ENCODE measurements around the gene UBR1. TPM values are rescaled to one million over a fixed set of nuclear protein-coding genes. Genes with fewer than 3 reads are reported as not detected.

The UBR1 gene
- total RNA-seq, 3 donors from 2014 or later (not counting 1 experiment from before 2014, with no cell fraction given), result 54.3 to 70.5 (median 61.4) TPM

DNA sequence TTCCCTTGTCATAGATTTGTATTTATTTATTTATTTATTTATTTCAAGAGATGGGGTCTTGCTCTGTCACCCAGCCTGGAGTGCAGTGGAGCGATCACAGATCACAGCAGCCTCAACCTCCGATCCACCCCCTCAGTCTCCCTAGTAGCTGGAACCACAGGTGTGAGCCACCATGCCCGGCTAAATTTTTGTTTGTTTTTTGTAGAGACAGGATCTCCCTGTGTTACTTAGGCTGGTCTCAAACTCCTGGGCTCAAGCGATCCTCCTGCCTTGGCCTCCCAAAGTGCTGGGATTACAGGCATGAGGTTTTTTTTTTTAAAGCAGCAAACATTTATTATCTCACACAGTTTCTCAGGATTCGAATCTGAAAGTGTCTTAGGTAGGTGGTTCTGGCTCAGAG is 187.8 kb downstream of the UBR1 start:
- Histone ChIP-seq H3K4me1 (ENCODE audit: control insufficient read depth, insufficient read depth, low read length) (peaks cover 15% of the 10 kb centered on the region), H3K27ac (ENCODE audit: low read length) (no peak overlapping the region), H3K4me3 (ENCODE audit: low read length) (no peak overlapping the region), H3K27me3 (ENCODE audit: control insufficient read depth, insufficient read depth, low read length) (no peaks in the 10 kb centered on the region), H3K36me3 (ENCODE audit: control insufficient read depth, insufficient read depth, low read length) (no peaks in the 10 kb centered on the region), H3K9me3 (ENCODE audit: control insufficient read depth, insufficient read depth, low read length) (no peaks in the 10 kb centered on the region)
- H3K4me1 Mint-ChIP-seq, result peaks cover 38 to 42% of the 10 kb centered on the region in 2 donors
- H3K27me3 Mint-ChIP-seq (ENCODE audit: low read depth in 2 of 2), result no peaks in the 10 kb centered on the region
- H3K4me3 Mint-ChIP-seq, result no peak overlapping the region
- H3K36me3 Mint-ChIP-seq, result no peaks in the 10 kb centered on the region
- H3K9me3 Mint-ChIP-seq, result no peaks in the 10 kb centered on the region
- ATAC-seq (no peak), DNase-seq (no peak)
- WGBS (ENCODE audit: insufficient coverage), result 77% methylated on average over 4 of the region's 5 CpGs
- TF ChIP-seq, protein P1, sequence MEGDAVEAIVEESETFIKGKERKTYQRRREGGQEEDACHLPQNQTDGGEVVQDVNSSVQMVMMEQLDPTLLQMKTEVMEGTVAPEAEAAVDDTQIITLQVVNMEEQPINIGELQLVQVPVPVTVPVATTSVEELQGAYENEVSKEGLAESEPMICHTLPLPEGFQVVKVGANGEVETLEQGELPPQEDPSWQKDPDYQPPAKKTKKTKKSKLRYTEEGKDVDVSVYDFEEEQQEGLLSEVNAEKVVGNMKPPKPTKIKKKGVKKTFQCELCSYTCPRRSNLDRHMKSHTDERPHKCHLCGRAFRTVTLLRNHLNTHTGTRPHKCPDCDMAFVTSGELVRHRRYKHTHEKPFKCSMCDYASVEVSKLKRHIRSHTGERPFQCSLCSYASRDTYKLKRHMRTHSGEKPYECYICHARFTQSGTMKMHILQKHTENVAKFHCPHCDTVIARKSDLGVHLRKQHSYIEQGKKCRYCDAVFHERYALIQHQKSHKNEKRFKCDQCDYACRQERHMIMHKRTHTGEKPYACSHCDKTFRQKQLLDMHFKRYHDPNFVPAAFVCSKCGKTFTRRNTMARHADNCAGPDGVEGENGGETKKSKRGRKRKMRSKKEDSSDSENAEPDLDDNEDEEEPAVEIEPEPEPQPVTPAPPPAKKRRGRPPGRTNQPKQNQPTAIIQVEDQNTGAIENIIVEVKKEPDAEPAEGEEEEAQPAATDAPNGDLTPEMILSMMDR (IDR thresholded peaks at IDR 0.05), result no peak
- H3K27ac Mint-ChIP-seq, result no peak overlapping the region
- intact Hi-C loops (cut with micrococcal nuclease), result no loop called here

DNA sequence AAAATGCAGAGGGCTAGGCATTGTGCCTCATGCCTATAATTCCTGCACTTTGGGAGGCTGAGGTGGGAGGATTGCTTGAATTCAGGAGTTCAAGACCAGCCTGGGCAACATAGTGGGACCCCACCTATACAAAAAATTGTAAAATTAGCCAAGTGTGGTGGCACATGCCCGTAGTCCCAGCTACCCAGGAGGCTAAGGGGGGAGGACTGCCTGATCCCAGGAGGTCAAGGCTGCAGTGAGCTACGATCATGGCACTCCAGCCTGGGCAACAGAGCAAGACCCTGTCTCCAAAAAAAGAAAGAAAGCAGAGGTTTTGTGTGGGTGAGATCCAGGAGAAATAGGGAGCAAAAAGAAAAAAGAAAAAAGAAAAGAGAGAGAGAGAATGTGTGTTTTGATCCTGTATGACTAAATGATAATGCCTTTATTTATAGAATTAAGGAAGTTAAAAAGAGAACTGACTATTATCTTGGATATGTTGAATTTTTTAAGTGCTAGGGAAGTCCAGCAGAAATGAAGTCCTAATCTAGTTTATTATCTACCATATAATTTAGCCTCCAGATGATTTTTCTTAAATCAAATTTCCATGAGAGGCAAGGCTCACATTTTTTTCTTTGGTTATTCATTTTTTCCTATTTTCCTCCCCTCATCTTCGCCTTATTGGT is 190.1 kb downstream of the UBR1 start:
- ATAC-seq, result no peak
- Mint-ChIP-seq H3K36me3 (no peaks in the 10 kb centered on the region), H3K4me1 (peaks cover 34 to 35% of the 10 kb centered on the region in 2 donors), H3K4me3 (no peak overlapping the region), H3K9me3 (no peaks in the 10 kb centered on the region), H3K27ac (no peak overlapping the region), H3K27me3 (ENCODE audit: low read depth in 2 of 2) (no peaks in the 10 kb centered on the region)
- Histone ChIP-seq H3K4me3 (ENCODE audit: low read length) (no peak overlapping the region), H3K27ac (ENCODE audit: low read length) (no peak overlapping the region), H3K36me3 (ENCODE audit: control insufficient read depth, insufficient read depth, low read length) (no peaks in the 10 kb centered on the region), H3K27me3 (ENCODE audit: control insufficient read depth, insufficient read depth, low read length) (no peaks in the 10 kb centered on the region), H3K4me1 (ENCODE audit: control insufficient read depth, insufficient read depth, low read length) (peaks cover 10% of the 10 kb centered on the region), H3K9me3 (ENCODE audit: control insufficient read depth, insufficient read depth, low read length) (no peaks in the 10 kb centered on the region)
- intact Hi-C loops (cut with micrococcal nuclease), result no loop called here
- 97% methylated on average over 2 of the region's 3 CpGs for WGBS (ENCODE audit: insufficient coverage)
- DNase-seq, result no peak
- TF ChIP-seq, protein P1 (IDR thresholded peaks at IDR 0.05), result no peak

DNA sequence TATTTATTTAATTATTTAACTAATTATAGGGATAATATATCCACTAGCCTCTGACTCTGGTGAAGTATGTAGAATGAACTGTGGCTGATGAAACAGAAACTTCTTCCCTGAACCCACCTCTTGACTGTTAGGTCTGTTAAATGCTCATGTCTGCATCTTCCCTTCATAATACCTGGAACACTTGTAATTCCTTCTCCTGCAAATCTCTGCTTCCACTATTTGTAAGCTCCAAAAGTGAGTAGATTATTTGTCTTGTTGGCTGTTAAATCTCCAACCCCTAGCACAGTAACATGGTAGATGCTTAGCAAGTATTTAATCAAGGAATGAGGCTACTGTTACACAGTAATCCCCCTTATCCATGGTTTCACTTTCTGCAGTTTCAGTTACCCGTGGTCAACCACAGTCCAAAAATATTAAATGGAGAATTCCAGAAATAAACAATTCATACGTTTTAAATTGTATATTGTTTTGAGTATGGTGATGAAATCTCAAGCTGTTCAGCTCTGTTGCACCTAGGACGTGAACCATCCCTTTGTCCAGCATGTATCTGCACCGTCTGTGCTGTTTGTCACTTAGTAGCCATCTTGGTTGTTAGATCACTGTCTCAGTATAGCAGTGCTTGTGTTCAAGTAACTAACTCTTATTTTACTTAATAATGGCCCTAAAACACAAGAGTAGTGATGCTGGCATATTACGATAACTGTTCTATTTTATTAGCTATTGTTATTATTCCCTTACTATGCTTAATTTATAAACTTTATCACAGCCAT is 190.9 kb downstream of the UBR1 start:
- H3K4me1 Mint-ChIP-seq, result peaks cover 31 to 33% of the 10 kb centered on the region in 2 donors
- peak overlapping the region in 1 of 2 donors; percentile 35 for H3K27ac Mint-ChIP-seq
- WGBS (ENCODE audit: insufficient coverage), result 12% methylated on average over 3 of the region's 5 CpGs
- Histone ChIP-seq H3K36me3 (ENCODE audit: control insufficient read depth, insufficient read depth, low read length) (no peaks in the 10 kb centered on the region), H3K27me3 (ENCODE audit: control insufficient read depth, insufficient read depth, low read length) (no peaks in the 10 kb centered on the region), H3K4me3 (ENCODE audit: low read length) (no peak overlapping the region), H3K9me3 (ENCODE audit: control insufficient read depth, insufficient read depth, low read length) (no peaks in the 10 kb centered on the region), H3K4me1 (ENCODE audit: control insufficient read depth, insufficient read depth, low read length) (peaks cover 8% of the 10 kb centered on the region), H3K27ac (ENCODE audit: low read length) (no peak overlapping the region)
- intact Hi-C loops (cut with micrococcal nuclease), result no loop called here
- no peaks in the 10 kb centered on the region for H3K36me3 Mint-ChIP-seq
- no peaks in the 10 kb centered on the region for H3K9me3 Mint-ChIP-seq
- H3K27me3 Mint-ChIP-seq (ENCODE audit: low read depth in 2 of 2), result no peaks in the 10 kb centered on the region
- DNase-seq (peak in 1 of 2 donors; percentile 9), ATAC-seq (peak in 1 of 3 donors; percentile 36)
- peak overlapping the region; percentile 10 for H3K4me3 Mint-ChIP-seq
- TF ChIP-seq, protein P1 (IDR thresholded peaks at IDR 0.05), result no peak
